Fibroblast of mammary gland (primary cell): ENCODE results near the gene PIGM.
A peak's percentile ranks its signal among the peaks of the same experiment; 100 is the strongest.

ENCODE experiments used
- DNase-seq: peaks from one replicate; pipeline ENCODE4 v3.0.0-alpha.2; 2010; ENCODE audit warnings: low read depth
- H3K4me3 ChIP-seq: 2 replicates; pipeline ENCODE4 v1.5.1; 2011; ENCODE audit warnings: low read depth, mild to moderate bottlenecking, low read length, moderate library complexity; ENCODE audit not compliant: control insufficient read depth
- TF ChIP-seq, protein P1 (sequence below): conservative IDR thresholded peaks from 2 replicates; pipeline ENCODE4 v1.5.1; 2011; ENCODE audit warnings: low read depth, low read length, inconsistent platforms; ENCODE audit not compliant: control insufficient read depth, insufficient read depth

PIGM gene

DNA sequence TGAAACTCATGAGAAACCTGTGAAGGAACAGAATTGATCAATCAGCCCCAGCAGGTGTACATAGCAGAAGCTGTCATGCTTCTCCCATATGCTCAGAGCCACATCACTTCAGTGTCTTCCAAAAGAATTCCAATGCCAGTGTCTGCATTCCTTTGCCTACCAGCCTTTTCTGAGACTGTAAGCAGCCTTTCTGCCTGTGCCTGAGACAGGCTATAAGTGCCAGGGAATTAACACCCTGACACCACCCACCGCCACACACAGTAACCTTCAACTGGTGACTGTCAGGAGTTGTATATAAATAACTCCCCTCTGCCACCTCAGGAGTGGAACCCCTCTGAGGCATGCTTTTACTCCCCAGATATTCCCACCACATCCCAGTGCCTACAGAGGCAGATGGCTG, 39.6 kb downstream of the PIGM start:
- TF ChIP-seq, protein P1, sequence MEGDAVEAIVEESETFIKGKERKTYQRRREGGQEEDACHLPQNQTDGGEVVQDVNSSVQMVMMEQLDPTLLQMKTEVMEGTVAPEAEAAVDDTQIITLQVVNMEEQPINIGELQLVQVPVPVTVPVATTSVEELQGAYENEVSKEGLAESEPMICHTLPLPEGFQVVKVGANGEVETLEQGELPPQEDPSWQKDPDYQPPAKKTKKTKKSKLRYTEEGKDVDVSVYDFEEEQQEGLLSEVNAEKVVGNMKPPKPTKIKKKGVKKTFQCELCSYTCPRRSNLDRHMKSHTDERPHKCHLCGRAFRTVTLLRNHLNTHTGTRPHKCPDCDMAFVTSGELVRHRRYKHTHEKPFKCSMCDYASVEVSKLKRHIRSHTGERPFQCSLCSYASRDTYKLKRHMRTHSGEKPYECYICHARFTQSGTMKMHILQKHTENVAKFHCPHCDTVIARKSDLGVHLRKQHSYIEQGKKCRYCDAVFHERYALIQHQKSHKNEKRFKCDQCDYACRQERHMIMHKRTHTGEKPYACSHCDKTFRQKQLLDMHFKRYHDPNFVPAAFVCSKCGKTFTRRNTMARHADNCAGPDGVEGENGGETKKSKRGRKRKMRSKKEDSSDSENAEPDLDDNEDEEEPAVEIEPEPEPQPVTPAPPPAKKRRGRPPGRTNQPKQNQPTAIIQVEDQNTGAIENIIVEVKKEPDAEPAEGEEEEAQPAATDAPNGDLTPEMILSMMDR = no peak
- DNase-seq = no peak
- no peak overlapping the region for H3K4me3 ChIP-seq

DNA sequence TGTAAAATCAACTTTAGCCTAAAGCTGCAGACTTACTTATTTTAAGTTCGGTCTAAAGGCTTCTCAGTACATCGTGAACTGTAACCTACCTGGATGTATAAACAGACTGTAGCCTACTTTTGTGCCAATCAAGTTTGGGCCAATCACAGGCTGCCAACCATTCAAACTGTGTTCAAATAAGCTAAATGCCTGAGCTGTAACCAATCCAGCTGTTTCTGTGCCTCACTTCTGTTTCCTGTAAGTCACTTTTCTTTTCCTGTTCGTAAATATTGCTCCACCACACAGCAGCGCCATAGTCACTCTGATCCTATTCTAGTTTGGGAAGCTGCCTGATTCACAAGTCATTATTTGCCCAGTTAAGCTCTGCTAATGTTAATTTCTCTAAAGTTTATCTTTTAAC, 40.3 kb downstream of the PIGM start:
- no peak overlapping the region for H3K4me3 ChIP-seq
- DNase-seq = peak; percentile 20
- TF ChIP-seq, protein P1 = no peak

DNA sequence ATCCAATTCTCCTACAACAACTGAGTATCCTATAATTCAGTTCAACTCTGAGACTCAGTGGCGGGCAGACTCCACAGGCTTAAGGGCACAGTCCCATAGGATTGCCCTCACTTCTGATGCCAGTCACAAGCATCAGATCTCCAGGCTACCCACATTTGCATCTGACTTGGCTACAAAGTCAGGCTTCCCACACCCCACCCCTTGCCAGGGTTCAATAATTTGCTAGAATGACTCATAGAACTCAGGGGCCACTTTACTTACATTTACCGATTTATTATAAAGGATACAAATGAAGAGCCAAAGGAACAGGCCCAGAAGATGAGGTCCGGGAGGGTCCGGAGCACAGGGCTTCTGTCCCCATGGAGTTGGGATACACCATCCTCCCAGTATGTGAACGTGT, 41.8 kb downstream of the PIGM start:
- DNase-seq = no peak
- TF ChIP-seq, protein P1 = no peak
- no peak overlapping the region for H3K4me3 ChIP-seq

DNA sequence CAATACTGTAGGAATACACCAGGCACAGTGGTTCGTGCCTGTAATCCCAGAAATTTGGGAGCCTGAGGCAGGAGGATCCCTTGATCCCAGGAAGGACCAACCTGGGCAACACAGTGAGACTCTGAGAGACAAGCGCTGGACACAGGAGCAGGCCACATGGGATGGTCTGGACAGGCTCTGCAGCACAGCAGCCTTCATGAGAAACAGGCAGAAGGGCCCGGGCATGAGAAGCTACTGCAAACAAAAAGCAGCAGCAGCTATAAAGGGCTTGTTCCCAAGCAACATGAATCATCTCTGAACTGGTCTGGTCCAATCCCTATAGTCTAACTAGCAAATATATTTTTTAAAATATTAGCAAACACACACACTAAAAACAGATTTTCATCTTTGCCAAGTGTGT, 42.2 kb downstream of the PIGM start:
- no peak for DNase-seq
- TF ChIP-seq, protein P1 = no peak
- no peak overlapping the region for H3K4me3 ChIP-seq

DNA sequence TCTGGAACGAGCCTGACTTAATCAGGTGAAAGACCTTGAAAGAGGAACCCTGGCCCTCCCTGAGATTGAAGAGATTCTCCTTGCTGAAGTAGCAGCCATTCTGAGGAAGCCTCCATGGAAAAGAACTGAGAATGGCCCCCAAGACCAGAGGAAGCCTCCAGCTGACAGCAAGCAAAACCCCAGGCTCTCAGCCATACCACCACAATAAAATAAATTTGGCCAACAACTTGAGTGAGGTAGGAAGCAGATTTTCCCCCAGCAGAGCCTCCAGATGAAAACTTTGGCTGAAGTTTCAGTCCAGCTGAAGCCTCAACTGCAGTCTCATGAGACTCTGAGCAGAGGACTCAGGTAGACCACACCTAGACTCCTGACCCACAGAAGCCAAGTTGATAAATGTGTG, 43.8 kb downstream of the PIGM start:
- no peak for DNase-seq
- no peak overlapping the region for H3K4me3 ChIP-seq
- TF ChIP-seq, protein P1 = no peak

DNA sequence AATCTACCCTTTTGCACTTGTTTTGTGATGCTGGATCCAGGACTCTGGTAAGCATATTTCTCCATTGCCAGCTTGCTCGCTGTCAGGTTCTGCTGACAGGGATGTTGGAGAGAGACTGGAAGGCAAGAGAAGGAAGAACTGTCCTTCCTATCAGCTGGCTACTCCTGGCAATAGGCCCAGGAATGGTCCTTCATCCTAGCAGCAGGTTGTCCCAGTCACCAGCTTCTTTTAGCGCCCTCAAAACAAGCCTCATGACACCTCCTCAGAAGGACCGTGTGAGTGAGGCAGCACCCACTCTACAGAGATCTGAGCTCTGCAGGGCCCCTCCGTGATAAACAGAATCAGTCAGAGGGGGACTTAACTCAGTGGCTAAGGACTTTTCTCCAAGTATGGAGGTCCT, 44.6 kb downstream of the PIGM start:
- no peak for DNase-seq
- TF ChIP-seq, protein P1 = no peak
- H3K4me3 ChIP-seq = no peak overlapping the region

DNA sequence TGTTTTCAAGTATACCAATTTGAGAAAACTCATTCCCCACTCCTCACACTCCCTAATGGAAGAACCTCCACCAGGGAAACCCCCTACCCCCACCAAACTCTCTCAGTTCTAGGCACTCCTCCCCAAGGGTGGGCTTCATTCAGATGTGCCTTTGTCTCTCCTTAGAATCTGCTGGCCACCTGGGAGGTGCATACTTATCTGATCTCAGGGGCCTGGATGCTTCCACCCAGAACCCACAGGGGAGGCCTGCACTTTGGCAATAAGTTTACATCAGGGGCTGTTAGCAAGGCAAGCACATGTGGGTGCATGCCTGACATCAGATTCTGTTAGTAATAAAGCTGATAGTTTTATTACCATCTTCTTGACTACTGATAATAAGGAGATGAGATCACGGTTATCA, 45.3 kb downstream of the PIGM start:
- TF ChIP-seq, protein P1 = no peak
- no peak overlapping the region for H3K4me3 ChIP-seq
- no peak for DNase-seq
